Keratinocyte (primary cell): Measurements from ENCODE around the gene NUP210L. TPM values are rescaled to one million over a fixed set of nuclear protein-coding genes. Genes with fewer than 3 reads are reported as not detected.

Experiments
- DNase-seq: peaks from one replicate; pipeline ENCODE4 v3.0.0-alpha.2; 2011; ENCODE audit warnings: low read depth, missing footprints, low spot score
- FAIRE-seq: peaks from 2 replicates; lab custom pipeline; 2011; peaks lifted over from hg19 to GRCh38; lab: Jason Lieb, UNC
- H2AFZ ChIP-seq: 2 replicates; pipeline ENCODE4 v1.6.0; 2012; ENCODE audit warnings: low read length, control low read depth, inconsistent platforms; ENCODE audit not compliant: control insufficient read depth
- H3K27ac ChIP-seq: 2 replicates; pipeline ENCODE4 v1.5.1; 2011; ENCODE audit warnings: low read length; ENCODE audit not compliant: control insufficient read depth, insufficient read depth
- H3K27me3 ChIP-seq: 3 replicates; pipeline ENCODE4 v1.6.0; 2011; ENCODE audit warnings: low read length; ENCODE audit not compliant: control insufficient read depth, insufficient read depth; ENCODE audit errors: extremely low read depth
- H3K36me3 ChIP-seq, 2 experiments: 2 replicates in 1 of 2; 3 replicates in 1 of 2; pipeline ENCODE4 v1.5.1; 2011; ENCODE audit warnings: low read length in 2 of 2, mild to moderate bottlenecking in 1 of 2; ENCODE audit not compliant: control insufficient read depth in 2 of 2, insufficient read depth in 2 of 2; ENCODE audit errors: extremely low read depth in 1 of 2
- H3K4me1 ChIP-seq: 3 replicates; pipeline ENCODE4 v1.5.1; 2011; ENCODE audit warnings: low read length; ENCODE audit not compliant: control insufficient read depth, insufficient read depth; ENCODE audit errors: extremely low read depth
- H3K4me2 ChIP-seq: 3 replicates; pipeline ENCODE4 v1.6.0; 2011; ENCODE audit warnings: low read depth, low read length; ENCODE audit not compliant: control insufficient read depth, insufficient read depth; ENCODE audit errors: extremely low read depth
- H3K4me3 ChIP-seq, 3 experiments: fragments of 200-600 bp in 1 of 3; sonication (generic) in 1 of 3; 2 replicates in 2 of 3; 3 replicates in 1 of 3; pipeline ENCODE4 v1.5.1; 2011 to 2016; ENCODE audit warnings: low read length in 3 of 3, mild to moderate bottlenecking in 3 of 3, control low read depth in 2 of 3, inconsistent platforms in 1 of 3, low read depth in 1 of 3, mixed read lengths in 1 of 3, mixed run types in 1 of 3, moderate library complexity in 1 of 3; ENCODE audit not compliant: control insufficient read depth in 2 of 3, insufficient read depth in 2 of 3; ENCODE audit errors: extremely low read depth in 1 of 3
- H3K79me2 ChIP-seq: 2 replicates; pipeline ENCODE4 v1.6.0; 2012; ENCODE audit warnings: low read length; ENCODE audit not compliant: control insufficient read depth, insufficient read depth
- H3K9ac ChIP-seq: 3 replicates; pipeline ENCODE4 v1.6.0; 2011; ENCODE audit warnings: low read length; ENCODE audit not compliant: control insufficient read depth, insufficient read depth; ENCODE audit errors: extremely low read depth
- H3K9me1 ChIP-seq: 3 replicates; pipeline ENCODE4 v1.6.0; 2011; ENCODE audit warnings: low read length; ENCODE audit not compliant: control insufficient read depth, insufficient read depth; ENCODE audit errors: extremely low read depth
- H3K9me3 ChIP-seq: 2 replicates; pipeline ENCODE4 v1.5.1; 2012; ENCODE audit warnings: low read depth, low read length; ENCODE audit not compliant: control insufficient read depth
- H4K20me1 ChIP-seq: 3 replicates; pipeline ENCODE4 v1.6.0; 2011; ENCODE audit warnings: low read length; ENCODE audit not compliant: control insufficient read depth, insufficient read depth; ENCODE audit errors: extremely low read depth
- EZH2 ChIP-seq: IDR thresholded peaks from one replicate; pipeline ENCODE4 v1.6.1; 2012; ENCODE audit warnings: inconsistent platforms, mild to moderate bottlenecking, low read length, moderate library complexity
- dilution Hi-C: fragments of 300-500 bp; cut with MboI; formaldehyde crosslinking; loops from one replicate; pipeline ENCODE4 v1.7.0; 2020; ENCODE audit warnings: low sequenced_read_pairs; ENCODE audit not compliant: extremely low pct_ligation_motif_present
- polyA plus RNA-seq, 5 experiments: library from polyadenylated mRNA; depleted of rRNA in 3 of 5; stranded (reverse) in 3 of 5; stranded (forward) in 1 of 5; unstranded in 1 of 5; fragments of >200 nt; gene quantifications; 1 replicate in 1 of 5; 2 replicates in 3 of 5; 3 replicates in 1 of 5; pipeline versions ENCODE4 v1.2.1 to v1.2.3, GENCODE V29; 2011 to 2012; ENCODE audit warnings: missing spikeins in 2 of 5, low read depth in 1 of 5, low replicate concordance in 1 of 5
- TF ChIP-seq, protein P1 (sequence below), 3 experiments: IDR thresholded peaks in 1 of 3; conservative IDR thresholded peaks in 1 of 3; optimal IDR thresholded peaks in 1 of 3; 2 replicates in 2 of 3; 3 replicates in 1 of 3; pipeline versions ENCODE3 to v1.5.1; 2011; ENCODE audit warnings: low read length in 3 of 3, mild to moderate bottlenecking in 3 of 3, moderate library complexity in 2 of 3, control low read depth in 1 of 3, inconsistent platforms in 1 of 3; ENCODE audit not compliant: insufficient read depth in 2 of 3; ENCODE audit errors: extremely low read depth in 1 of 3

NUP210L gene
- polyA plus RNA-seq, 1 donor (not counting 4 experiments of a cell fraction or from before 2014, with no cell fraction given): 0.01 TPM

GRCh38 chr1:153968972-153969371 lies 185.9 kb downstream of the NUP210L start:
- Histone ChIP-seq H3K9ac (no peak overlapping the region), H3K79me2 (no peaks in the 10 kb centered on the region), H3K27ac (no peak overlapping the region), H2AFZ (no peak overlapping the region), H3K4me2 (peak overlapping the region; percentile 92), H3K4me1 (peaks cover 21% of the 10 kb centered on the region), H3K9me1 (no peaks in the 10 kb centered on the region), H4K20me1 (no peaks in the 10 kb centered on the region), H3K27me3 (no peaks in the 10 kb centered on the region), H3K9me3 (no peaks in the 10 kb centered on the region), H3K4me3 (no peak overlapping the region), H3K36me3 (peaks cover 0 to 9% of the 10 kb centered on the region in 2 experiments)
- FAIRE-seq (no peak), DNase-seq (no peak)
- dilution Hi-C loops: no loop called here
- TF ChIP-seq EZH2: no peak
- TF ChIP-seq, protein P1, sequence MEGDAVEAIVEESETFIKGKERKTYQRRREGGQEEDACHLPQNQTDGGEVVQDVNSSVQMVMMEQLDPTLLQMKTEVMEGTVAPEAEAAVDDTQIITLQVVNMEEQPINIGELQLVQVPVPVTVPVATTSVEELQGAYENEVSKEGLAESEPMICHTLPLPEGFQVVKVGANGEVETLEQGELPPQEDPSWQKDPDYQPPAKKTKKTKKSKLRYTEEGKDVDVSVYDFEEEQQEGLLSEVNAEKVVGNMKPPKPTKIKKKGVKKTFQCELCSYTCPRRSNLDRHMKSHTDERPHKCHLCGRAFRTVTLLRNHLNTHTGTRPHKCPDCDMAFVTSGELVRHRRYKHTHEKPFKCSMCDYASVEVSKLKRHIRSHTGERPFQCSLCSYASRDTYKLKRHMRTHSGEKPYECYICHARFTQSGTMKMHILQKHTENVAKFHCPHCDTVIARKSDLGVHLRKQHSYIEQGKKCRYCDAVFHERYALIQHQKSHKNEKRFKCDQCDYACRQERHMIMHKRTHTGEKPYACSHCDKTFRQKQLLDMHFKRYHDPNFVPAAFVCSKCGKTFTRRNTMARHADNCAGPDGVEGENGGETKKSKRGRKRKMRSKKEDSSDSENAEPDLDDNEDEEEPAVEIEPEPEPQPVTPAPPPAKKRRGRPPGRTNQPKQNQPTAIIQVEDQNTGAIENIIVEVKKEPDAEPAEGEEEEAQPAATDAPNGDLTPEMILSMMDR (optimal IDR thresholded peaks at IDR 0.05 in 1 of 3, IDR thresholded peaks at IDR 0.05 in 1 of 3, conservative IDR thresholded peaks at IDR 0.05 in 1 of 3; ENCODE audit: extremely low read depth in 1 of 3, insufficient read depth in 2 of 3, low read length in 3 of 3): no peak

- Histone ChIP-seq H3K9ac (peak overlapping the region; percentile 83), H3K27ac (no peak overlapping the region), H3K9me3 (no peaks in the 10 kb centered on the region), H3K79me2 (no peaks in the 10 kb centered on the region), H3K27me3 (no peaks in the 10 kb centered on the region), H3K4me2 (peak overlapping the region; percentile 92), H4K20me1 (no peaks in the 10 kb centered on the region), H2AFZ (peak overlapping the region; percentile 78), H3K4me3 (peak overlapping the region; percentile 53 to 79 (median 64)), H3K9me1 (no peaks in the 10 kb centered on the region), H3K4me1 (peaks cover 25% of the 10 kb centered on the region), H3K36me3 (peaks cover 0 to 4% of the 10 kb centered on the region in 2 experiments)
- FAIRE-seq (no peak), DNase-seq (no peak)
- TF ChIP-seq, protein P1 (optimal IDR thresholded peaks at IDR 0.05 in 1 of 3, IDR thresholded peaks at IDR 0.05 in 1 of 3, conservative IDR thresholded peaks at IDR 0.05 in 1 of 3; ENCODE audit: extremely low read depth in 1 of 3, insufficient read depth in 2 of 3, low read length in 3 of 3): no peak
- no peak for TF ChIP-seq EZH2
- dilution Hi-C loops: no loop called here
Observed at GRCh38 chr1:153968408-153968807, 186.5 kb downstream of the NUP210L start.
